ENCODE results near the gene PGLYRP3. TPM values are rescaled to one million over a fixed set of nuclear protein-coding genes. Genes with fewer than 3 reads are reported as not detected.
"Not testable (repeated sequence)": the region's sequence is repeated elsewhere in the genome, so short reads cannot be mapped to it uniquely, and the experiment has no call there.

The PGLYRP3 gene
- total RNA-seq, 2 experiments from 2014 or later: not detected

DNA sequence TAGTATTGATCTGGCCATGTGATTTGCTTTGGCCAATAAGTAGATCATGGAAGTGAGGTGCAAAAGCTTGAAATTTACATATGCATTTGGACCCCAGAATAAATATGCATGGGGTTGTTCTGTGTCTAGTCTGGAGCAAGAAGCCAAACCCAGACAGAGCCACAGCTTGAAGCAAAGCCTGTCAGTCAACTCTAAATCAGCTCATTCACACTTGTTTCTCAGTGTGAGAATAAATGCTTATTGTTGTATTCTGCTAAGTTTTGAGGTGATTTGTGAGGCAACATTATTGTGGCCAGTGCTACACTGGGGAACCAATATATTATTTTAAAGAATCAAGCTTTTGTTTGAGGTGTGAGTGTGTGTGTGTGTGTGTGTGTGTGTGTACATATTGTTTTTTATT lies 12.2 kb upstream of the PGLYRP3 start:
- Mint-ChIP-seq H3K27me3 (peaks cover 2% of the 10 kb centered on the region), H3K4me3 (no peak overlapping the region), H3K27ac (no peak overlapping the region), H3K9me3 (peaks cover 20% of the 10 kb centered on the region), H3K4me1 (ENCODE audit: low read depth) (no peaks in the 10 kb centered on the region), H3K36me3 (ENCODE audit: low read depth) (no peaks in the 10 kb centered on the region)
- ATAC-seq (ENCODE audit: poor library complexity) (no peak), DNase-seq (no peak)
- CTCF ChIA-PET: no interaction called here
- no peak overlapping the region for H3K4me3 ChIP-seq (ENCODE audit: low read length)
- H3K27ac ChIP-seq (ENCODE audit: low read depth in 1 of 2, low read length in 2 of 2): no peak overlapping the region
- H3K4me1 ChIP-seq (ENCODE audit: insufficient read depth, low read length): no peaks in the 10 kb centered on the region
- POLR2A ChIA-PET: no interaction called here
- H3K36me3 ChIP-seq (ENCODE audit: insufficient read depth, low read length): no peaks in the 10 kb centered on the region
- peaks cover 2 to 9% of the 10 kb centered on the region in 2 experiments for H3K27me3 ChIP-seq (ENCODE audit: control insufficient read depth in 1 of 2, insufficient read depth in 2 of 2, low read length in 2 of 2)
- H3K9me3 ChIP-seq (ENCODE audit: control insufficient read depth in 1 of 2, insufficient read depth in 1 of 2, low read length in 2 of 2): peaks cover 10 to 22% of the 10 kb centered on the region in 2 experiments
- TF ChIP-seq, protein P1, sequence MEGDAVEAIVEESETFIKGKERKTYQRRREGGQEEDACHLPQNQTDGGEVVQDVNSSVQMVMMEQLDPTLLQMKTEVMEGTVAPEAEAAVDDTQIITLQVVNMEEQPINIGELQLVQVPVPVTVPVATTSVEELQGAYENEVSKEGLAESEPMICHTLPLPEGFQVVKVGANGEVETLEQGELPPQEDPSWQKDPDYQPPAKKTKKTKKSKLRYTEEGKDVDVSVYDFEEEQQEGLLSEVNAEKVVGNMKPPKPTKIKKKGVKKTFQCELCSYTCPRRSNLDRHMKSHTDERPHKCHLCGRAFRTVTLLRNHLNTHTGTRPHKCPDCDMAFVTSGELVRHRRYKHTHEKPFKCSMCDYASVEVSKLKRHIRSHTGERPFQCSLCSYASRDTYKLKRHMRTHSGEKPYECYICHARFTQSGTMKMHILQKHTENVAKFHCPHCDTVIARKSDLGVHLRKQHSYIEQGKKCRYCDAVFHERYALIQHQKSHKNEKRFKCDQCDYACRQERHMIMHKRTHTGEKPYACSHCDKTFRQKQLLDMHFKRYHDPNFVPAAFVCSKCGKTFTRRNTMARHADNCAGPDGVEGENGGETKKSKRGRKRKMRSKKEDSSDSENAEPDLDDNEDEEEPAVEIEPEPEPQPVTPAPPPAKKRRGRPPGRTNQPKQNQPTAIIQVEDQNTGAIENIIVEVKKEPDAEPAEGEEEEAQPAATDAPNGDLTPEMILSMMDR (IDR thresholded peaks at IDR 0.05): no peak
- intact Hi-C loops (cut with DNase I, micrococcal nuclease): no loop called here

DNA sequence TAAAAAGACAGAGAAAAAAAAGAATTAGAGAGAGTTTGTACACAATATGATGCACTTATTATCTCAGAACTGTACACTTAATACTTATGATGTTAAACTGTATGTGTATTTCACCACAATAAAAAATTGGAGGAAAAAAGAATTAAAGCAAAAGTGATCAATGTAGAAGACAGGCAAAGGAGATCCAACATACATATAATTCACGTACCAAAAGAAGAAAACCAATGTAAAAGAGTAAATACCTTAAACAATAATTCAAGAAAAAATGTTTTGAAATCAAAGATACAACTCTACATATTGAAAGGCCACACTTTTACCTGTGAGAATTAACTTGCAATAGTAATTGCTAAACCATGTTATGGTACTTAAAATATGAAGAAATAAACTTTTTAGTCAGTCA lies 9.8 kb upstream of the PGLYRP3 start:
- Histone ChIP-seq H3K4me1 (ENCODE audit: insufficient read depth, low read length) (no peaks in the 10 kb centered on the region), H3K9me3 (ENCODE audit: control insufficient read depth in 1 of 2, insufficient read depth in 1 of 2, low read length in 2 of 2) (peaks cover 11% of the 10 kb centered on the region in 2 experiments), H3K4me3 (ENCODE audit: low read length) (no peak overlapping the region), H3K36me3 (ENCODE audit: insufficient read depth, low read length) (no peaks in the 10 kb centered on the region), H3K27me3 (ENCODE audit: control insufficient read depth in 1 of 2, insufficient read depth in 2 of 2, low read length in 2 of 2) (peaks cover 2 to 4% of the 10 kb centered on the region in 2 experiments), H3K27ac (ENCODE audit: low read depth in 1 of 2, low read length in 2 of 2) (no peak overlapping the region)
- no peaks in the 10 kb centered on the region for H3K4me1 Mint-ChIP-seq (ENCODE audit: low read depth)
- H3K4me3 Mint-ChIP-seq: no peak overlapping the region
- TF ChIP-seq, protein P1 (IDR thresholded peaks at IDR 0.05): no peak
- ChIA-PET CTCF (no interaction called here), POLR2A (no interaction called here)
- intact Hi-C loops (cut with DNase I, micrococcal nuclease): no loop called here
- peaks cover 19% of the 10 kb centered on the region for H3K27me3 Mint-ChIP-seq
- ATAC-seq (ENCODE audit: poor library complexity): no peak
- no peak overlapping the region for H3K27ac Mint-ChIP-seq
- DNase-seq: no peak
- H3K9me3 Mint-ChIP-seq: peaks cover 9% of the 10 kb centered on the region
- no peaks in the 10 kb centered on the region for H3K36me3 Mint-ChIP-seq (ENCODE audit: low read depth)

DNA sequence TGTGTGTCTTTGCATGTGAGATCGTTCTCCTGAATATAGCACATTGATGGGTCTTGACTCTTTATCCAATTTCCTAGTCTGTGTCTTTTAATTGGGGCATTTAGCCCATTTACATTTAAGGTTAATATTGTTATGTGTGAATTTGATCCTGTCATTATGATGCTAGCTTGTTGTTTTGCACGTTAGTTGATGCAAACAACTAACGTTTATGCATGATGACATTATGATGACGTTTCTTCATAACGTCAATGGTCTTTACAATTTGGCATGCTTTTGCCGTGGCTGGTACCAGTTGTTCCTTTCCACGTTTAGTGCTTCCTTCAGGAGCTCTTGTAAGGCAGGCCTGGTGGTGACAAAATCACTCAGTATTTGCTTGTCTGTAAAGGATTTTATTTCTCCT lies 5.4 kb upstream of the PGLYRP3 start:
- H3K36me3 Mint-ChIP-seq (ENCODE audit: low read depth); DNase-seq; H3K4me1 Mint-ChIP-seq (ENCODE audit: low read depth); H3K4me3 ChIP-seq (ENCODE audit: low read length); H3K9me3 ChIP-seq (ENCODE audit: control insufficient read depth in 1 of 2, insufficient read depth in 1 of 2, low read length in 2 of 2); H3K36me3 ChIP-seq (ENCODE audit: insufficient read depth, low read length); H3K27me3 ChIP-seq (ENCODE audit: control insufficient read depth in 1 of 2, insufficient read depth in 2 of 2, low read length in 2 of 2); ATAC-seq (ENCODE audit: poor library complexity); POLR2A ChIA-PET; intact Hi-C loops (cut with DNase I, micrococcal nuclease); CTCF ChIA-PET; H3K4me3 Mint-ChIP-seq; H3K27ac ChIP-seq (ENCODE audit: low read depth in 1 of 2, low read length in 2 of 2); H3K4me1 ChIP-seq (ENCODE audit: insufficient read depth, low read length); H3K27ac Mint-ChIP-seq; H3K9me3 Mint-ChIP-seq: not testable (repeated sequence)
- peaks cover 38% of the 10 kb centered on the region for H3K27me3 Mint-ChIP-seq

DNA sequence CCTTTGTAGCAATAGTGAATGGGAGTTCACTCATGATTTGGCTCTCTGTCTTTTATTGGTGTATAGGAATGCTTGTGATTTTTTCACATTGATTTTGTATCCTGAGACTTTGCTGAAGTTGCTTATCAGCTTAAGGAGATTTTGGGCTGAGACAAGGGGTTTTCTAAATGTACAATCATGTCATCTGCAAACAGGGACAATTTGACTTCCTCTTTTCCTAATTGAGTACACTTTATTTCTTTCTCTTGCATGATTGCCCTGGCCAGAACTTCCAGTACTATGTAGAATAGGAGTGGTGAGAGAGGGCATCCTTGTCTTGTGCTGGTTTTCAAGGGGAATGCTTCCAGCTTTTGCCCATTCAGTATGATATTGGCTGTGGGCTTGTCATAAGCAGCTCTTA lies 3.3 kb upstream of the PGLYRP3 start:
- H3K27me3 ChIP-seq (ENCODE audit: control insufficient read depth in 1 of 2, insufficient read depth in 2 of 2, low read length in 2 of 2); H3K27ac Mint-ChIP-seq; CTCF ChIA-PET; intact Hi-C loops (cut with DNase I, micrococcal nuclease); H3K4me1 ChIP-seq (ENCODE audit: insufficient read depth, low read length); H3K4me3 Mint-ChIP-seq; H3K27ac ChIP-seq (ENCODE audit: low read depth in 1 of 2, low read length in 2 of 2); H3K36me3 Mint-ChIP-seq (ENCODE audit: low read depth); H3K4me1 Mint-ChIP-seq (ENCODE audit: low read depth); H3K9me3 Mint-ChIP-seq; ATAC-seq (ENCODE audit: poor library complexity); POLR2A ChIA-PET; DNase-seq; H3K4me3 ChIP-seq (ENCODE audit: low read length); H3K9me3 ChIP-seq (ENCODE audit: control insufficient read depth in 1 of 2, insufficient read depth in 1 of 2, low read length in 2 of 2); H3K36me3 ChIP-seq (ENCODE audit: insufficient read depth, low read length): not testable (repeated sequence)
- H3K27me3 Mint-ChIP-seq: peaks cover 46% of the 10 kb centered on the region

DNA sequence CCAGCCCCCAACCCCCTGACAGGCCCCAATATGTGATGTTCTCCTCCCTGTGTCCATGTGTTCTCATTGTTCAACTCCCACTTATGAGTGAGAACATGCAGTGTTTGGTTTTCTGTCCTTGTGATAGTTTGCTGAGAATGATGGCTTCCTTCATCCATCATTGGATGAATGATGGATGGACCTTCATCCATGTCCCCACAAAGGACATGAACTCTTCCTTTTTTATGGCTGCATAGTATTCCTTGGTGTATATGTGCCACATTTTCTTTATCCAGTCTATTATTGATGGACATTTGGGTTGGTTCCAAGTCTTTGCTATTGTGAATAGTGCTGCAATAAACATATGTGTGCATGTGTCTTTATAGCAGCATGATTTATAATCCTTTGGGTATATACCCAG lies 1.6 kb upstream of the PGLYRP3 start:
- H3K9me3 Mint-ChIP-seq; H3K27ac Mint-ChIP-seq; H3K9me3 ChIP-seq (ENCODE audit: control insufficient read depth in 1 of 2, insufficient read depth in 1 of 2, low read length in 2 of 2); H3K36me3 Mint-ChIP-seq (ENCODE audit: low read depth); H3K4me3 Mint-ChIP-seq; H3K4me3 ChIP-seq (ENCODE audit: low read length); H3K36me3 ChIP-seq (ENCODE audit: insufficient read depth, low read length); H3K27me3 ChIP-seq (ENCODE audit: control insufficient read depth in 1 of 2, insufficient read depth in 2 of 2, low read length in 2 of 2); POLR2A ChIA-PET; DNase-seq; H3K4me1 Mint-ChIP-seq (ENCODE audit: low read depth); H3K4me1 ChIP-seq (ENCODE audit: insufficient read depth, low read length); CTCF ChIA-PET; ATAC-seq (ENCODE audit: poor library complexity); H3K27ac ChIP-seq (ENCODE audit: low read depth in 1 of 2, low read length in 2 of 2); intact Hi-C loops (cut with DNase I, micrococcal nuclease): not testable (repeated sequence)
- H3K27me3 Mint-ChIP-seq: peaks cover 41% of the 10 kb centered on the region

All from CD4-positive, alpha-beta T cell (primary cell).